CD14-positive monocyte (primary cell): ENCODE data around the gene NRP2. TPM values are rescaled to one million over a fixed set of nuclear protein-coding genes. Genes with fewer than 3 reads are reported as not detected.
A peak's percentile ranks its signal among the peaks of the same experiment; 100 is the strongest.

Experiments
- DNase-seq, 3 donors: peaks; one replicate each; pipeline ENCODE4 v3.0.0-alpha.2; 2011 to 2022
- H2AFZ ChIP-seq: 2 replicates; pipeline ENCODE4 v1.6.0; 2012; ENCODE audit warnings: mild to moderate bottlenecking, low read depth, low read length, inconsistent platforms; ENCODE audit not compliant: insufficient read depth, poor library complexity, severe bottlenecking
- H3K27ac ChIP-seq, 2 donors: 1 replicate in 1 of 2; 2 replicates in 1 of 2; pipeline ENCODE4 v1.5.1; 2012 to 2013; ENCODE audit warnings: low read length in 2 of 2, control low read depth in 1 of 2, inconsistent platforms in 1 of 2, low read depth in 1 of 2, mild to moderate bottlenecking in 1 of 2
- H3K27me3 ChIP-seq, 2 donors: one replicate each; pipeline versions ENCODE4 v1.6.0 to v1.6.1; 2011 to 2013; ENCODE audit warnings: low read length in 2 of 2; ENCODE audit not compliant: control insufficient read depth in 2 of 2, insufficient read depth in 2 of 2
- H3K36me3 ChIP-seq, 2 donors: replicated peaks in 1 of 2; 1 replicate in 1 of 2; 2 replicates in 1 of 2; pipeline versions ENCODE4 v1.5.1 to v1.6.1; 2012 to 2013; ENCODE audit warnings: low read length in 2 of 2, control low read depth in 1 of 2, inconsistent platforms in 1 of 2, mild to moderate bottlenecking in 1 of 2; ENCODE audit not compliant: insufficient read depth in 2 of 2, control insufficient read depth in 1 of 2
- H3K4me1 ChIP-seq, 2 donors: 1 replicate in 1 of 2; 2 replicates in 1 of 2; pipeline versions ENCODE4 v1.5.1 to v1.6.1; 2012 to 2013; ENCODE audit warnings: low read length in 2 of 2, control low read depth in 1 of 2, inconsistent platforms in 1 of 2, mild to moderate bottlenecking in 1 of 2, moderate library complexity in 1 of 2; ENCODE audit not compliant: insufficient read depth in 2 of 2, control insufficient read depth in 1 of 2
- H3K4me2 ChIP-seq: replicated peaks from 2 replicates; pipeline ENCODE3; 2012; ENCODE audit warnings: low read length, moderate library complexity, mild to moderate bottlenecking; ENCODE audit not compliant: poor library complexity, severe bottlenecking; ENCODE audit errors: extremely low read depth
- H3K4me3 ChIP-seq, 3 experiments: fragments of 200-600 bp in 1 of 3; sonication (generic) in 1 of 3; replicated peaks in 1 of 3; 1 replicate in 2 of 3; 2 replicates in 1 of 3; pipeline ENCODE4 v1.5.1; 2011 to 2013; ENCODE audit warnings: low read length in 3 of 3, mild to moderate bottlenecking in 3 of 3, control low read depth in 2 of 3, low read depth in 2 of 3, inconsistent platforms in 1 of 3, moderate library complexity in 1 of 3
- H3K79me2 ChIP-seq: 2 replicates; pipeline ENCODE4 v1.6.0; 2012; ENCODE audit warnings: mild to moderate bottlenecking, control low read depth, inconsistent platforms, low read length, moderate library complexity; ENCODE audit not compliant: insufficient read depth
- H3K9ac ChIP-seq: 2 replicates; pipeline ENCODE4 v1.6.0; 2017; ENCODE audit warnings: low read length, mild to moderate bottlenecking; ENCODE audit not compliant: insufficient read depth, poor library complexity, severe bottlenecking
- H3K9me3 ChIP-seq, 2 donors: replicated peaks in 1 of 2; 1 replicate in 1 of 2; 2 replicates in 1 of 2; pipeline versions ENCODE4 v1.5.1 to v1.6.1; 2012 to 2013; ENCODE audit warnings: low read length in 2 of 2, control low read depth in 1 of 2; ENCODE audit not compliant: control insufficient read depth in 1 of 2, insufficient read depth in 1 of 2
- H4K20me1 ChIP-seq: 2 replicates; pipeline ENCODE4 v1.6.0; 2012; ENCODE audit warnings: mild to moderate bottlenecking, low read length, control low read depth, moderate library complexity; ENCODE audit not compliant: insufficient read depth
- H3K27ac Mint-ChIP-seq, 7 donors: one replicate each; pipeline ENCODE4 v1.8.0; 2020; ENCODE audit warnings: mild to moderate bottlenecking in 7 of 7, mixed read lengths in 7 of 7, moderate library complexity in 6 of 7, inconsistent platforms in 2 of 7
- H3K27me3 Mint-ChIP-seq, 3 donors: one replicate each; pipeline ENCODE4 v1.8.0; 2021 to 2022; ENCODE audit warnings: low read depth in 3 of 3, mild to moderate bottlenecking in 3 of 3, mixed read lengths in 3 of 3, moderate library complexity in 3 of 3, inconsistent platforms in 1 of 3
- H3K36me3 Mint-ChIP-seq, 2 donors: one replicate each; pipeline ENCODE4 v1.8.0; 2020; ENCODE audit warnings: mixed read lengths in 2 of 2, inconsistent platforms in 1 of 2, mild to moderate bottlenecking in 1 of 2
- H3K4me1 Mint-ChIP-seq: one replicate; pipeline ENCODE4 v1.8.0; 2020; ENCODE audit warnings: mild to moderate bottlenecking, mixed read lengths
- H3K4me3 Mint-ChIP-seq, 2 donors: one replicate each; pipeline ENCODE4 v1.8.0; 2020; ENCODE audit warnings: mild to moderate bottlenecking in 2 of 2, mixed read lengths in 2 of 2, moderate library complexity in 1 of 2
- H3K9me3 Mint-ChIP-seq, 7 donors: one replicate each; pipeline ENCODE4 v1.8.0; 2020 to 2022; ENCODE audit warnings: mixed read lengths in 7 of 7, mild to moderate bottlenecking in 6 of 7, moderate library complexity in 6 of 7, inconsistent platforms in 2 of 7
- CTCF ChIP-seq: fragments of 200-600 bp; IDR thresholded peaks from one replicate; pipeline ENCODE4 v1.8.0; 2022; ENCODE audit warnings: antibody characterized with exemption, mild to moderate bottlenecking
- WGBS: methylation state at CpG from one replicate; pipeline ENCODE4 v1.1.5; 2013; ENCODE audit warnings: missing lambda C conversion rate; ENCODE audit not compliant: insufficient coverage; 5-methylcytosine and 5-hydroxymethylcytosine counted together
- intact Hi-C, 2 donors: fragments of 100-400 bp; cut with micrococcal nuclease; formaldehyde crosslinking; loops; one replicate each; pipeline versions ENCODE4 v1.15.0 to v1.15.1; 2023
- polyA plus RNA-seq, 3 donors: library from polyadenylated mRNA; depleted of rRNA in 1 of 3; unstranded in 2 of 3; stranded (reverse) in 1 of 3; fragments of 300-500 nt in 2 of 3; fragments of >200 nt in 1 of 3; fragmentation: Illumina TruSeq in 2 of 3; gene quantifications; 1 replicate in 2 of 3; 2 replicates in 1 of 3; pipeline ENCODE4 v1.2.3, GENCODE V29; 2012 to 2021

The NRP2 gene
- polyA plus RNA-seq, 3 donors: 0.97 to 3.3 (median 1.6) TPM

GRCh38 chr2:205708231-205708631 is 25.9 kb downstream of the NRP2 start:
- Histone ChIP-seq H3K27me3 (no peaks in the 10 kb centered on the region), H3K4me3 (no peak overlapping the region), H3K36me3 (no peaks in the 10 kb centered on the region), H3K4me1 (peaks cover 34 to 39% of the 10 kb centered on the region in 2 donors), H2AFZ (no peak overlapping the region), H4K20me1 (no peaks in the 10 kb centered on the region), H3K9ac (no peak overlapping the region), H3K79me2 (no peaks in the 10 kb centered on the region), H3K27ac (peak overlapping the region; percentile 70 to 91), H3K4me2 (no peak overlapping the region), H3K9me3 (no peaks in the 10 kb centered on the region)
- no peak for TF ChIP-seq CTCF
- intact Hi-C loops: no loop called here
- Mint-ChIP-seq H3K4me1 (peaks cover 32% of the 10 kb centered on the region), H3K4me3 (no peak overlapping the region), H3K27ac (peak overlapping the region in 6 of 7 donors; percentile 94 to 97 (median 95)), H3K36me3 (peaks cover 0 to 2% of the 10 kb centered on the region in 2 donors), H3K27me3 (peaks cover 3 to 6% (median 4%) of the 10 kb centered on the region in 3 donors), H3K9me3 (no peaks in the 10 kb centered on the region)
- DNase-seq: no peak
- 95% methylated on average over 10 of the region's 11 CpGs for WGBS

DNA sequence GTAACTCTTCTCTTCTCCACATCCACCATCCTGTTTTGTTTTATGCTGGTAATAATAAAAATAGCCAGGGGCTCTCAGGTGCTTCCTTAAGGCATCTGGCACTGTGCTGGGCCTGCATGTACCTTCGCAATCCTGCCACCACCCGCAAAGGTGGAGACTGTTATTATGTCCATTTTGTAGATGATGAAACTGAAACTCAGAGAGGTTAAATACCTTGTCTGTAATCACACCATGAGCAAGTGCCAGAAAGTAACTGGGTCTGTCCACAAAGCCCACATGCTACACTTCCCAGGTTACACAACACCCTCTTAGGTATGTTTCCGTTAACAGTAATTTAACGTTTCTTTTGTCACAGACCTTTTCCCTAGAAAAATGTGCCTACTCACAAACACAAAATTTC is 27.0 kb downstream of the NRP2 start:
- intact Hi-C loops: no loop called here
- H3K27me3 ChIP-seq: no peaks in the 10 kb centered on the region
- no peaks in the 10 kb centered on the region for H3K79me2 ChIP-seq
- Mint-ChIP-seq H3K4me1 (peaks cover 40% of the 10 kb centered on the region), H3K9me3 (no peaks in the 10 kb centered on the region), H3K36me3 (peaks cover 0 to 2% of the 10 kb centered on the region in 2 donors), H3K27ac (no peak overlapping the region), H3K27me3 (peaks cover 3 to 6% (median 4%) of the 10 kb centered on the region in 3 donors), H3K4me3 (no peak overlapping the region)
- DNase-seq: no peak
- H3K27ac ChIP-seq: no peak overlapping the region
- WGBS: 93% methylated on average over 3 of the region's 4 CpGs
- H3K4me1 ChIP-seq: peaks cover 43 to 50% of the 10 kb centered on the region in 2 donors
- H3K4me2 ChIP-seq: no peak overlapping the region
- H3K9me3 ChIP-seq: no peaks in the 10 kb centered on the region
- H2AFZ ChIP-seq: no peak overlapping the region
- H4K20me1 ChIP-seq: no peaks in the 10 kb centered on the region
- no peaks in the 10 kb centered on the region for H3K36me3 ChIP-seq
- no peak for TF ChIP-seq CTCF
- H3K4me3 ChIP-seq: no peak overlapping the region
- no peak overlapping the region for H3K9ac ChIP-seq
